Hepatocyte (in vitro differentiated cells): Measurements from ENCODE around the gene THBS2.

Experiments used
- EZH2 ChIP-seq: fragments of 200-600 bp; sonication (generic); IDR thresholded peaks from 2 replicates; pipeline ENCODE4 v1.6.1; 2016; ENCODE audit warnings: antibody characterized with exemption, mild to moderate bottlenecking, borderline replicate concordance
- EZH2phosphoT487 ChIP-seq: fragments of 200-600 bp; sonication (generic); IDR thresholded peaks from one replicate; pipeline ENCODE4 v1.6.1; 2018; ENCODE audit warnings: antibody characterized with exemption, mild to moderate bottlenecking, low read depth, moderate library complexity; ENCODE audit not compliant: unreplicated experiment, severe bottlenecking
- TF ChIP-seq, protein P1 (sequence below): fragments of 200-600 bp; sonication (generic); IDR thresholded peaks from 2 replicates; pipeline ENCODE4 v1.5.1; 2016; ENCODE audit warnings: antibody characterized with exemption, mild to moderate bottlenecking; ENCODE audit not compliant: poor library complexity

DNA sequence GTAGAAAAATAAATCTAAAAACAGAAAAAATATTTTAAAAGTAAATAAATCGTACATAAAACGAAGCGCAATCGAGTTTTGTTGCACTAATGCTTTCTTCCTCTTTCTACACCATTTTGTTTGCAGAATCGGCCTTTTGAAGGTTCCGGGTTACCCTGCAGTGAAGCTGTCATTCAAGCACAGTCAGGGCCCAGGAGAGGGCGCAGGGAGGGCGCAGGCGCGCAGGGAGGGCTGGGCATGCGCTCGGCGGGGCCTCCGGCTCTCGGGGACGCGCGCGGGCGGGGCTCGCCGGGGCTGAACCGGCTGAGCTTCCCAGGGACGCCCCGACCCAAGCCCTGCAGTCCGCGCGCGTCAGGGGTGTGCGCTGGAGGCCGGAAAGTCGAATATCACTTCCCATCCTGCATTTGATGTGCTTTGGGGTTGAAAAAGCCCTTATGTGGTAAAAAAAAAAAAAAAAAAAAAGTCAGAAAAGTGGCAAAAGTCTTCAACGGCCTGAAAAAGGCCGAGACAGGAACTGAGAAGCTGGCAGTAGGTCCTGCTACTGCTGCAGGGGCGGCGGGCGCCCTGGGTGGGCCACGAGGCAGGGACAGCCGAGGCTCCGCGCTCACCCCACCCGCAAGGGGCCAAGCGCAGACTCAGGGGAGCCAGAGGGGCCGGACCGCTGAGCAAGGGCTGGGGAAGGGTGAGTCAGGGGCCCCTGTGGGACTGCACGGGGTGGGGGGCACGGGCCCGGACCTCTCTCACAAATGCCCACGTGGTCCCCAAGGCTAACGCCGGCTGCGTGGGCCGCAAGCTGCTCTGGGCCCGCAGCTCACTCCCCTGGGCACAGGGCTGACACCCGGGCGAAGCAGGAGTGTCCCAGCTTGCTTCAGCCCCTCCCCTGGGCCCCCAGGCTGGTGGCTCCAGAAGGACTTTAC, 40.5 kb downstream of the THBS2 start:
- TF ChIP-seq, protein P1, sequence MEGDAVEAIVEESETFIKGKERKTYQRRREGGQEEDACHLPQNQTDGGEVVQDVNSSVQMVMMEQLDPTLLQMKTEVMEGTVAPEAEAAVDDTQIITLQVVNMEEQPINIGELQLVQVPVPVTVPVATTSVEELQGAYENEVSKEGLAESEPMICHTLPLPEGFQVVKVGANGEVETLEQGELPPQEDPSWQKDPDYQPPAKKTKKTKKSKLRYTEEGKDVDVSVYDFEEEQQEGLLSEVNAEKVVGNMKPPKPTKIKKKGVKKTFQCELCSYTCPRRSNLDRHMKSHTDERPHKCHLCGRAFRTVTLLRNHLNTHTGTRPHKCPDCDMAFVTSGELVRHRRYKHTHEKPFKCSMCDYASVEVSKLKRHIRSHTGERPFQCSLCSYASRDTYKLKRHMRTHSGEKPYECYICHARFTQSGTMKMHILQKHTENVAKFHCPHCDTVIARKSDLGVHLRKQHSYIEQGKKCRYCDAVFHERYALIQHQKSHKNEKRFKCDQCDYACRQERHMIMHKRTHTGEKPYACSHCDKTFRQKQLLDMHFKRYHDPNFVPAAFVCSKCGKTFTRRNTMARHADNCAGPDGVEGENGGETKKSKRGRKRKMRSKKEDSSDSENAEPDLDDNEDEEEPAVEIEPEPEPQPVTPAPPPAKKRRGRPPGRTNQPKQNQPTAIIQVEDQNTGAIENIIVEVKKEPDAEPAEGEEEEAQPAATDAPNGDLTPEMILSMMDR: peak; percentile 45
- TF ChIP-seq EZH2phosphoT487: no peak
- no peak for TF ChIP-seq EZH2
